SK-N-SH (cell line): Measurements from ENCODE around the gene TFAP2A. TPM values are rescaled to one million over a fixed set of nuclear protein-coding genes. Genes with fewer than 3 reads are reported as not detected.

Experiments
- CTCF ChIA-PET: fragments of 300-600, 350-600 bp; formaldehyde crosslinking; extraction: SDS; loops from one replicate; lab custom pipeline; 2021; lab: Yijun Ruan, JAX
- POLR2A ChIA-PET: fragments of 350-600 bp; sonication (Branson Sonifier 250); formaldehyde crosslinking; extraction: SDS; loops from one replicate; lab custom pipeline; 2020; ENCODE audit warnings: antibody characterized with exemption, inconsistent platforms; lab: Yijun Ruan, JAX
- DNase-seq: peaks from one replicate; pipeline ENCODE4 v3.0.0; 2012
- H2AFZ ChIP-seq: fragments of 200-600 bp; sonication (generic); 2 replicates; pipeline ENCODE4 v1.8.1; 2016; ENCODE audit warnings: antibody characterized with exemption, mild to moderate bottlenecking, low read depth
- H3F3A ChIP-seq: fragments of 200-600 bp; sonication (generic); replicated peaks from 2 replicates; pipeline ENCODE3; 2016; ENCODE audit warnings: antibody characterized with exemption, mild to moderate bottlenecking; ENCODE audit not compliant: insufficient read depth
- H3K27ac ChIP-seq, 2 experiments: fragments of 200-500 bp in 1 of 2; fragments of 200-600 bp in 1 of 2; sonication (Bioruptor generic) in 1 of 2; sonication (generic), shearing (Covaris generic) in 1 of 2; 2 replicates each; pipeline versions ENCODE4 v1.5.1 to v1.6.1; 2014 to 2016; ENCODE audit warnings: low read depth in 2 of 2, inconsistent platforms in 1 of 2, low read length in 1 of 2, mild to moderate bottlenecking in 1 of 2, mixed read lengths in 1 of 2
- H3K27me3 ChIP-seq: fragments of 200-600 bp; sonication (generic), shearing (Covaris generic); 2 replicates; pipeline ENCODE4 v1.6.1; 2016; ENCODE audit warnings: mixed run types; ENCODE audit not compliant: insufficient read depth
- H3K36me3 ChIP-seq, 2 experiments: fragments of 200-500 bp in 1 of 2; fragments of 200-600 bp in 1 of 2; sonication (Bioruptor generic) in 1 of 2; sonication (generic) in 1 of 2; replicated peaks in 1 of 2; 2 replicates each; pipeline versions ENCODE3 to v1.5.1; 2014 to 2016; ENCODE audit warnings: low read length in 1 of 2, mild to moderate bottlenecking in 1 of 2; ENCODE audit not compliant: insufficient read depth in 2 of 2, control insufficient read depth in 1 of 2
- H3K4me1 ChIP-seq, 2 experiments: fragments of 200-500 bp in 1 of 2; fragments of 200-600 bp in 1 of 2; sonication (Bioruptor generic) in 1 of 2; sonication (generic), shearing (Covaris generic) in 1 of 2; 2 replicates each; pipeline versions ENCODE4 v1.5.1 to v1.6.1; 2014 to 2016; ENCODE audit warnings: low read depth in 1 of 2, low read length in 1 of 2, mixed run types in 1 of 2; ENCODE audit not compliant: insufficient read depth in 2 of 2, control insufficient read depth in 1 of 2
- H3K4me2 ChIP-seq: fragments of 200-600 bp; sonication (generic), shearing (Covaris generic); 2 replicates; pipeline ENCODE4 v1.6.1; 2017; ENCODE audit warnings: mixed run types
- H3K4me3 ChIP-seq, 2 experiments: fragments of 200-500 bp in 1 of 2; fragments of 200-600 bp in 1 of 2; sonication (Bioruptor generic) in 1 of 2; sonication (generic), shearing (Covaris generic) in 1 of 2; 2 replicates each; pipeline versions ENCODE4 v1.5.1 to v1.8.1; 2014 to 2016; ENCODE audit warnings: low read depth in 2 of 2, inconsistent platforms in 1 of 2, low read length in 1 of 2, mild to moderate bottlenecking in 1 of 2, mixed read lengths in 1 of 2, moderate library complexity in 1 of 2
- H3K79me2 ChIP-seq: fragments of 200-600 bp; sonication (generic); 2 replicates; pipeline ENCODE4 v1.8.1; 2017; ENCODE audit warnings: mild to moderate bottlenecking; ENCODE audit not compliant: insufficient read depth
- H3K9ac ChIP-seq: fragments of 200-600 bp; sonication (generic); 2 replicates; pipeline ENCODE4 v1.6.1; 2017; ENCODE audit warnings: mixed run types
- H3K9me2 ChIP-seq: fragments of 200-600 bp; sonication (generic); 2 replicates; pipeline ENCODE4 v1.6.1; 2017; ENCODE audit warnings: mixed run types
- H3K9me3 ChIP-seq: fragments of 200-600 bp; sonication (generic); 2 replicates; pipeline ENCODE4 v1.6.1; 2017; ENCODE audit warnings: mixed run types, mild to moderate bottlenecking, moderate library complexity
- H4K20me1 ChIP-seq: fragments of 200-600 bp; sonication (generic); 2 replicates; pipeline ENCODE4 v1.6.1; 2017; ENCODE audit warnings: mild to moderate bottlenecking, mixed run types; ENCODE audit not compliant: insufficient read depth
- ELF1 ChIP-seq: IDR thresholded peaks from 2 replicates; pipeline ENCODE4 v1.4.0; 2012
- EP300 ChIP-seq, 2 experiments: IDR thresholded peaks; 2 replicates each; pipeline versions ENCODE4 v1.4.0 to v1.6.1; 2012; ENCODE audit warnings: borderline replicate concordance in 1 of 2, low read depth in 1 of 2, low read length in 1 of 2
- JUND ChIP-seq: IDR thresholded peaks from 2 replicates; pipeline ENCODE4 v1.4.0; 2012
- MXI1 ChIP-seq: IDR thresholded peaks from 2 replicates; pipeline ENCODE4 v1.6.1; 2012; ENCODE audit warnings: mild to moderate bottlenecking, low read depth, low read length, improper control_type of control experiment
- NRF1 ChIP-seq: IDR thresholded peaks from 2 replicates; pipeline ENCODE4 v1.6.1; 2012; ENCODE audit warnings: low read depth, mild to moderate bottlenecking, low read length
- RXRA ChIP-seq: IDR thresholded peaks from 2 replicates; pipeline ENCODE4 v1.4.0; 2012; ENCODE audit warnings: low read depth, mild to moderate bottlenecking, borderline replicate concordance
- TCF12 ChIP-seq: IDR thresholded peaks from 2 replicates; pipeline ENCODE4 v1.4.0; 2012
- WGBS: methylation state at CpG from one replicate; pipeline ENCODE4 v1.1.6; 2017; ENCODE audit warnings: low lambda C conversion rate; 5-methylcytosine and 5-hydroxymethylcytosine counted together
- polyA plus RNA-seq, 3 experiments: library from polyadenylated mRNA; depleted of rRNA; stranded (reverse); fragments of >200 nt; gene quantifications; 2 replicates each; pipeline ENCODE4 v1.2.3, GENCODE V29; 2012
- TF ChIP-seq, protein P1 (sequence below): fragments of 200-600 bp; sonication (generic); IDR thresholded peaks from 2 replicates; pipeline ENCODE4 v1.6.1; 2017; ENCODE audit warnings: antibody characterized with exemption, mild to moderate bottlenecking, moderate library complexity
- TF ChIP-seq, protein P2 (sequence below): IDR thresholded peaks from 2 replicates; pipeline ENCODE4 v1.6.1; 2012; ENCODE audit warnings: mild to moderate bottlenecking, low read depth, low read length, moderate library complexity
- TF ChIP-seq, protein P3 (sequence below): IDR thresholded peaks from 2 replicates; pipeline ENCODE4 v1.4.0; 2012; ENCODE audit warnings: low read depth, borderline replicate concordance

Gene TFAP2A
- polyA plus RNA-seq, 1 of the 3 experiments (the other 2 are of a cell fraction), result 0.07 TPM

DNA sequence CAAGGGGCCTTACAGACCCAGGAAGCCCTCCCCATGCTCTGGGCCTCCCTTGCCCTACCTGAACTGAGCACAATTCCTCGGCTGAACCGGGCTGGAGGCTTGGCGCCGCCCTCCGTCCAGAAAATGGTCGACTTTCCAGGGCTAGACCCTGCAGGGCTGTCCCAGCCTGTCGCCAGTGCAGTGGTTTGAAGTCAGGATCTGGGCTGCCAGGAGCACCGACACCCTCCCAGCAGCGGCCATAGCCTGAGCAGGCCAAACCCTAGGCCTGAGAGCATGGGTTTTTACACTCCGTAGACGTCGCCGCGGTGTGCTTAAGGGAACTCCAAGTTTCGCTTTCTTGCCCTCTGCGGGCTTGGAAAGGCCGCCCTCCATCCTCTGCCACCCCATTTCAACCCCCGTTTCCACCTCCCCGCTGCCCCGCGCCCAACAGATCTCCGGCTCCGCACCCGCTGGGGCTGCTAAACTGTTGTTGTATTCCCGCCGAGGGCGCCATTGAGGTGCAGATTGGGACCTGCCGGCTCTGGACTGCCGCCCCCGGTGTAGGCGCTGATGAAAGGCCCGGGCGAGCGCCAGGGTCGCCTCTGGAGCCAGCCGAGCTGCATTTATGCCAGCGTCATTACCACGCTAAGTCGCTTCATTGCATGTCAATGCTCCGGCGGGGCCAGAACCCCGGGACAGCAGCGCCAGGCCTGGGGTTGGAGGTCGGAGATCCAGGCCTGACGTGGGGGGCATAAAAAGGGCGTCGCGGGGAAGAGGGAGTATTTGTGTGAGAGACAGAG is 2.2 kb upstream of the TFAP2A start:
- Histone ChIP-seq H3K36me3 (no peaks in the 10 kb centered on the region), H3K4me1 (peaks cover 0 to under 1% of the 10 kb centered on the region in 2 experiments; a peak in 2 of 4 replicates), H3K9ac (no peak overlapping the region), H3K27ac (no peak overlapping the region), H3K9me2 (no peaks in the 10 kb centered on the region), H3K4me3 (no peak overlapping the region)
- TF ChIP-seq, protein P1, sequence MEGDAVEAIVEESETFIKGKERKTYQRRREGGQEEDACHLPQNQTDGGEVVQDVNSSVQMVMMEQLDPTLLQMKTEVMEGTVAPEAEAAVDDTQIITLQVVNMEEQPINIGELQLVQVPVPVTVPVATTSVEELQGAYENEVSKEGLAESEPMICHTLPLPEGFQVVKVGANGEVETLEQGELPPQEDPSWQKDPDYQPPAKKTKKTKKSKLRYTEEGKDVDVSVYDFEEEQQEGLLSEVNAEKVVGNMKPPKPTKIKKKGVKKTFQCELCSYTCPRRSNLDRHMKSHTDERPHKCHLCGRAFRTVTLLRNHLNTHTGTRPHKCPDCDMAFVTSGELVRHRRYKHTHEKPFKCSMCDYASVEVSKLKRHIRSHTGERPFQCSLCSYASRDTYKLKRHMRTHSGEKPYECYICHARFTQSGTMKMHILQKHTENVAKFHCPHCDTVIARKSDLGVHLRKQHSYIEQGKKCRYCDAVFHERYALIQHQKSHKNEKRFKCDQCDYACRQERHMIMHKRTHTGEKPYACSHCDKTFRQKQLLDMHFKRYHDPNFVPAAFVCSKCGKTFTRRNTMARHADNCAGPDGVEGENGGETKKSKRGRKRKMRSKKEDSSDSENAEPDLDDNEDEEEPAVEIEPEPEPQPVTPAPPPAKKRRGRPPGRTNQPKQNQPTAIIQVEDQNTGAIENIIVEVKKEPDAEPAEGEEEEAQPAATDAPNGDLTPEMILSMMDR, result no peak
- no peak for TF ChIP-seq RXRA
- TF ChIP-seq, protein P2, sequence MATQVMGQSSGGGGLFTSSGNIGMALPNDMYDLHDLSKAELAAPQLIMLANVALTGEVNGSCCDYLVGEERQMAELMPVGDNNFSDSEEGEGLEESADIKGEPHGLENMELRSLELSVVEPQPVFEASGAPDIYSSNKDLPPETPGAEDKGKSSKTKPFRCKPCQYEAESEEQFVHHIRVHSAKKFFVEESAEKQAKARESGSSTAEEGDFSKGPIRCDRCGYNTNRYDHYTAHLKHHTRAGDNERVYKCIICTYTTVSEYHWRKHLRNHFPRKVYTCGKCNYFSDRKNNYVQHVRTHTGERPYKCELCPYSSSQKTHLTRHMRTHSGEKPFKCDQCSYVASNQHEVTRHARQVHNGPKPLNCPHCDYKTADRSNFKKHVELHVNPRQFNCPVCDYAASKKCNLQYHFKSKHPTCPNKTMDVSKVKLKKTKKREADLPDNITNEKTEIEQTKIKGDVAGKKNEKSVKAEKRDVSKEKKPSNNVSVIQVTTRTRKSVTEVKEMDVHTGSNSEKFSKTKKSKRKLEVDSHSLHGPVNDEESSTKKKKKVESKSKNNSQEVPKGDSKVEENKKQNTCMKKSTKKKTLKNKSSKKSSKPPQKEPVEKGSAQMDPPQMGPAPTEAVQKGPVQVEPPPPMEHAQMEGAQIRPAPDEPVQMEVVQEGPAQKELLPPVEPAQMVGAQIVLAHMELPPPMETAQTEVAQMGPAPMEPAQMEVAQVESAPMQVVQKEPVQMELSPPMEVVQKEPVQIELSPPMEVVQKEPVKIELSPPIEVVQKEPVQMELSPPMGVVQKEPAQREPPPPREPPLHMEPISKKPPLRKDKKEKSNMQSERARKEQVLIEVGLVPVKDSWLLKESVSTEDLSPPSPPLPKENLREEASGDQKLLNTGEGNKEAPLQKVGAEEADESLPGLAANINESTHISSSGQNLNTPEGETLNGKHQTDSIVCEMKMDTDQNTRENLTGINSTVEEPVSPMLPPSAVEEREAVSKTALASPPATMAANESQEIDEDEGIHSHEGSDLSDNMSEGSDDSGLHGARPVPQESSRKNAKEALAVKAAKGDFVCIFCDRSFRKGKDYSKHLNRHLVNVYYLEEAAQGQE, result no peak
- TF ChIP-seq, protein P3, sequence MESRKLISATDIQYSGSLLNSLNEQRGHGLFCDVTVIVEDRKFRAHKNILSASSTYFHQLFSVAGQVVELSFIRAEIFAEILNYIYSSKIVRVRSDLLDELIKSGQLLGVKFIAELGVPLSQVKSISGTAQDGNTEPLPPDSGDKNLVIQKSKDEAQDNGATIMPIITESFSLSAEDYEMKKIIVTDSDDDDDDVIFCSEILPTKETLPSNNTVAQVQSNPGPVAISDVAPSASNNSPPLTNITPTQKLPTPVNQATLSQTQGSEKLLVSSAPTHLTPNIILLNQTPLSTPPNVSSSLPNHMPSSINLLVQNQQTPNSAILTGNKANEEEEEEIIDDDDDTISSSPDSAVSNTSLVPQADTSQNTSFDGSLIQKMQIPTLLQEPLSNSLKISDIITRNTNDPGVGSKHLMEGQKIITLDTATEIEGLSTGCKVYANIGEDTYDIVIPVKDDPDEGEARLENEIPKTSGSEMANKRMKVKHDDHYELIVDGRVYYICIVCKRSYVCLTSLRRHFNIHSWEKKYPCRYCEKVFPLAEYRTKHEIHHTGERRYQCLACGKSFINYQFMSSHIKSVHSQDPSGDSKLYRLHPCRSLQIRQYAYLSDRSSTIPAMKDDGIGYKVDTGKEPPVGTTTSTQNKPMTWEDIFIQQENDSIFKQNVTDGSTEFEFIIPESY, result no peak
- no peak for TF ChIP-seq TCF12
- TF ChIP-seq ELF1, result no peak
- TF ChIP-seq MXI1, result no peak
- TF ChIP-seq JUND, result no peak
- no peak for TF ChIP-seq NRF1
- no peak for TF ChIP-seq EP300 (IDR thresholded peaks at IDR 0.05; ENCODE audit: borderline replicate concordance in 1 of 2, low read depth in 1 of 2, low read length in 1 of 2)
- TF ChIP-seq, all 33 proteins: peak for 0
- no peak for DNase-seq
- peaks cover 94% of the 10 kb centered on the region for H3K27me3 ChIP-seq
- CTCF ChIA-PET, result interaction anchor here (1.3 to 2.5 kb wide), 2 partner anchors 12 to 18 kb away, joined by 5 to 11 read pairs; no protein-coding TSS in a partner anchor
- no peak overlapping the region for H2AFZ ChIP-seq
- H3F3A ChIP-seq, result peaks cover under 1% of the 10 kb centered on the region
- no peaks in the 10 kb centered on the region for H3K79me2 ChIP-seq
- WGBS, result 23% methylated on average over 30 of the region's 48 CpGs
- no peaks in the 10 kb centered on the region; the same call in 1 of the 2 replicates for H4K20me1 ChIP-seq
- H3K9me3 ChIP-seq, result no peaks in the 10 kb centered on the region
- POLR2A ChIA-PET, result no interaction called here
- no peak overlapping the region for H3K4me2 ChIP-seq
